GM23248 (cell line): ENCODE results near the gene CAPN11. TPM values are rescaled to one million over a fixed set of nuclear protein-coding genes. Genes with fewer than 3 reads are reported as not detected.

ENCODE experiments used
- DNase-seq: peaks from one replicate; pipeline ENCODE4 v3.0.0-alpha.2; 2015
- H2AFZ ChIP-seq: fragments of 200-600 bp; sonication (generic); 2 replicates; pipeline ENCODE4 v1.6.1; 2016; ENCODE audit warnings: antibody characterized with exemption
- H3F3A ChIP-seq: fragments of 200-600 bp; sonication (generic); 2 replicates; pipeline ENCODE4 v1.6.1; 2016; ENCODE audit warnings: mild to moderate bottlenecking, antibody characterized with exemption, mixed run types; ENCODE audit not compliant: insufficient read depth
- H3K27ac ChIP-seq: fragments of 200-600 bp; sonication (generic); 2 replicates; pipeline ENCODE4 v1.5.1; 2016; ENCODE audit warnings: mild to moderate bottlenecking
- H3K27me3 ChIP-seq: fragments of 200-600 bp; sonication (generic); replicated peaks from 2 replicates; pipeline ENCODE4 v1.6.1; 2016; ENCODE audit warnings: mild to moderate bottlenecking; ENCODE audit not compliant: insufficient read depth
- H3K36me3 ChIP-seq: fragments of 200-600 bp; sonication (generic); 2 replicates; pipeline ENCODE4 v1.6.1; 2016; ENCODE audit warnings: low read depth, mild to moderate bottlenecking
- H3K4me1 ChIP-seq: fragments of 200-600 bp; sonication (generic); 2 replicates; pipeline ENCODE4 v1.6.1; 2016; ENCODE audit warnings: mild to moderate bottlenecking; ENCODE audit not compliant: insufficient read depth
- H3K4me2 ChIP-seq: fragments of 200-600 bp; sonication (generic); one replicate; pipeline ENCODE4 v1.6.1; 2016; ENCODE audit warnings: mild to moderate bottlenecking; ENCODE audit not compliant: unreplicated experiment
- H3K4me3 ChIP-seq: fragments of 200-600 bp; sonication (generic); 2 replicates; pipeline ENCODE4 v1.5.1; 2016; ENCODE audit warnings: mild to moderate bottlenecking
- H3K79me2 ChIP-seq: fragments of 200-600 bp; sonication (generic); 2 replicates; pipeline ENCODE4 v1.6.1; 2016; ENCODE audit warnings: mild to moderate bottlenecking; ENCODE audit not compliant: insufficient read depth
- H3K9ac ChIP-seq: fragments of 200-600 bp; sonication (generic); 2 replicates; pipeline ENCODE4 v1.6.1; 2016; ENCODE audit warnings: mild to moderate bottlenecking
- H3K9me2 ChIP-seq: fragments of 200-600 bp; sonication (generic); 2 replicates; pipeline ENCODE4 v1.6.1; 2016; ENCODE audit warnings: mixed run types, mild to moderate bottlenecking, moderate library complexity; ENCODE audit not compliant: insufficient read depth
- H3K9me3 ChIP-seq: fragments of 200-600 bp; sonication (generic); one replicate; pipeline ENCODE4 v1.6.1; 2017; ENCODE audit warnings: low read depth
- H4K20me1 ChIP-seq: fragments of 200-600 bp; sonication (generic); 2 replicates; pipeline ENCODE4 v1.6.0; 2016; ENCODE audit not compliant: insufficient read depth
- EZH2 ChIP-seq: fragments of 200-600 bp; sonication (generic); IDR thresholded peaks from 2 replicates; pipeline ENCODE4 v1.6.1; 2018; ENCODE audit warnings: antibody characterized with exemption, mild to moderate bottlenecking; ENCODE audit not compliant: insufficient read depth, poor library complexity, severe bottlenecking
- EZH2phosphoT487 ChIP-seq: fragments of 200-600 bp; sonication (generic); IDR thresholded peaks from 2 replicates; pipeline ENCODE4 v1.6.1; 2018; ENCODE audit warnings: antibody characterized with exemption, moderate library complexity, mild to moderate bottlenecking, low read depth; ENCODE audit not compliant: insufficient read depth
- WGBS, 2 experiments: methylation state at CpG; one replicate each; pipeline ENCODE4 v1.1.6; 2015 to 2017; ENCODE audit warnings: low lambda C conversion rate in 2 of 2, low coverage in 1 of 2; ENCODE audit errors: missing lambda C conversion rate in 2 of 2; 5-methylcytosine and 5-hydroxymethylcytosine counted together
- in situ Hi-C: fragments of 300-500 bp; cut with MboI; formaldehyde crosslinking; loops from 2 replicates; pipeline ENCODE4 v1.15.0; 2020
- polyA plus RNA-seq: library from polyadenylated mRNA; unstranded; fragments of >200 nt; fragmentation: Nextera tagmentation; extraction: Ambion mirVana; gene quantifications from 2 replicates; pipeline ENCODE4 v1.2.1, GENCODE V29; 2016
- total RNA-seq: library from RNA; depleted of rRNA; stranded (reverse); fragments of >200 nt; shearing (Covaris generic); gene quantifications from 2 replicates; pipeline ENCODE4 v1.2.3, GENCODE V29; 2014

Gene CAPN11
- total and polyA plus RNA-seq, 2 experiments from 2014 or later = not detected

GRCh38 chr6:44111434-44112417 lies 46.9 kb upstream of the CAPN11 start:
- Histone ChIP-seq H3K4me3 (no peak overlapping the region), H3K9ac (no peak overlapping the region), H3K9me2 (no peaks in the 10 kb centered on the region), H3K9me3 (no peaks in the 10 kb centered on the region), H3F3A (peaks cover 15% of the 10 kb centered on the region; the same call in 1 of the 2 replicates), H3K27me3 (no peaks in the 10 kb centered on the region), H3K4me2 (no peak overlapping the region), H3K36me3 (peaks cover 29% of the 10 kb centered on the region), H3K27ac (no peak overlapping the region), H3K79me2 (peaks cover 77% of the 10 kb centered on the region), H2AFZ (no peak overlapping the region), H3K4me1 (peaks cover 17% of the 10 kb centered on the region), H4K20me1 (no peaks in the 10 kb centered on the region)
- WGBS, 2 experiments = 80% methylated on average over 6 of the region's 6 CpGs
- no peak for DNase-seq
- TF ChIP-seq EZH2 (no peak), EZH2phosphoT487 (no peak)
- in situ Hi-C loops = no loop called here

- 36 to 38% methylated on average over 3 of the region's 3 CpGs for WGBS, 2 experiments
- Histone ChIP-seq H3K79me2 (peaks cover 89% of the 10 kb centered on the region), H3K9ac (no peak overlapping the region), H2AFZ (no peak overlapping the region), H3F3A (peaks cover 28% of the 10 kb centered on the region), H3K27me3 (no peaks in the 10 kb centered on the region), H3K4me3 (no peak overlapping the region), H3K27ac (no peak overlapping the region), H3K4me2 (no peak overlapping the region), H3K4me1 (peaks cover 34% of the 10 kb centered on the region), H3K9me2 (no peaks in the 10 kb centered on the region), H4K20me1 (no peaks in the 10 kb centered on the region), H3K36me3 (peaks cover 29% of the 10 kb centered on the region), H3K9me3 (no peaks in the 10 kb centered on the region)
- peak; percentile 26 for DNase-seq
- in situ Hi-C loops = no loop called here
- TF ChIP-seq EZH2 (no peak), EZH2phosphoT487 (no peak)
Observed at GRCh38 chr6:44113414-44113813, 45.2 kb upstream of the CAPN11 start.

GRCh38 chr6:44115866-44116265 lies 42.8 kb upstream of the CAPN11 start:
- H3K27me3 ChIP-seq = no peaks in the 10 kb centered on the region
- no peak for TF ChIP-seq EZH2
- TF ChIP-seq EZH2phosphoT487 = no peak
- in situ Hi-C loops = no loop called here
- H3K4me1 ChIP-seq = peaks cover 56% of the 10 kb centered on the region
- peak overlapping the region; percentile 78 for H3K9ac ChIP-seq
- H3K36me3 ChIP-seq = peaks cover 29% of the 10 kb centered on the region
- no peak overlapping the region for H2AFZ ChIP-seq
- 40 to 43% methylated on average over 5 of the region's 5 CpGs for WGBS, 2 experiments
- H3K27ac ChIP-seq = peak overlapping the region; percentile 92
- H4K20me1 ChIP-seq = 0 out of 2 replicates have a peak, but pooled peaks cover 3% of the 10 kb centered on the region
- peak overlapping the region; percentile 49 for H3K4me3 ChIP-seq
- peaks cover 39% of the 10 kb centered on the region for H3F3A ChIP-seq
- H3K9me3 ChIP-seq = no peaks in the 10 kb centered on the region
- H3K4me2 ChIP-seq = peak overlapping the region; percentile 78
- peaks cover 93% of the 10 kb centered on the region for H3K79me2 ChIP-seq
- H3K9me2 ChIP-seq = no peaks in the 10 kb centered on the region
- DNase-seq = peak; percentile 62

GRCh38 chr6:44116641-44117382 lies 41.8 kb upstream of the CAPN11 start:
- Histone ChIP-seq H3K27ac (peak overlapping the region; percentile 92), H3K36me3 (peaks cover 23% of the 10 kb centered on the region), H3K9me3 (no peaks in the 10 kb centered on the region), H3K9ac (peak overlapping the region; percentile 78), H2AFZ (no peak overlapping the region), H3K4me1 (peaks cover 65% of the 10 kb centered on the region), H3K9me2 (no peaks in the 10 kb centered on the region), H3K4me2 (peak overlapping the region; percentile 78), H3F3A (peaks cover 39% of the 10 kb centered on the region), H4K20me1 (0 out of 2 replicates have a peak, but pooled peaks cover 3% of the 10 kb centered on the region), H3K27me3 (no peaks in the 10 kb centered on the region), H3K79me2 (peaks cover 93% of the 10 kb centered on the region), H3K4me3 (peak overlapping the region; percentile 49)
- no peak for TF ChIP-seq EZH2
- no peak for TF ChIP-seq EZH2phosphoT487
- peak; percentile 94 for DNase-seq
- in situ Hi-C loops = no loop called here
- WGBS, 2 experiments = 3% methylated on average over 4 of the region's 4 CpGs
